ELR (cell line): ENCODE data around the gene NBEAL1.
"Not testable (repeated sequence)": the region's sequence is repeated elsewhere in the genome, so short reads cannot be mapped to it uniquely, and the experiment has no call there.

Experiments
- DNase-seq: peaks from one replicate; pipeline ENCODE4 v3.0.0-alpha.2; 2015; ENCODE audit warnings: low read depth

NBEAL1 gene

DNA sequence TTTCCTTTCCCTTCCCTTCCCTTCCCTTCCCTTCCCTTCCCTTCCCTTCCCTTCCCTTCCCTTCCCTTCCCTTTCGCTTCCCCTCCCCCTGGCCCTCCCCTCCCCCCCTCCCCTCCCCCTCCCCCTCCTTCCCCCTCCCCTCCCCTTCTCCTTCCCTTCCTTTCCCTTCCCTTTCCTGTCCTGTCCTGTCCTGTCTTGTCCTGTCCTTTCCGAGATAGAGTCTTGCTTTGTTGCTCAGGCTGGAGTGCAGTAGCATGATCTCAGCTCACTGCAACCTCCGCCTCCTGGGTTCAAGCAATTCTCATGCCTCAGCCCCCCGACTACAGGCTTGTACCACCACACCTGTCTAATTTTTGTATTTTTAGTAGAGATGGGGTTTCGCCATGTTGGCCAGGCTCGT is 24.5 kb downstream of the NBEAL1 start:
- DNase-seq = not testable (repeated sequence)

DNA sequence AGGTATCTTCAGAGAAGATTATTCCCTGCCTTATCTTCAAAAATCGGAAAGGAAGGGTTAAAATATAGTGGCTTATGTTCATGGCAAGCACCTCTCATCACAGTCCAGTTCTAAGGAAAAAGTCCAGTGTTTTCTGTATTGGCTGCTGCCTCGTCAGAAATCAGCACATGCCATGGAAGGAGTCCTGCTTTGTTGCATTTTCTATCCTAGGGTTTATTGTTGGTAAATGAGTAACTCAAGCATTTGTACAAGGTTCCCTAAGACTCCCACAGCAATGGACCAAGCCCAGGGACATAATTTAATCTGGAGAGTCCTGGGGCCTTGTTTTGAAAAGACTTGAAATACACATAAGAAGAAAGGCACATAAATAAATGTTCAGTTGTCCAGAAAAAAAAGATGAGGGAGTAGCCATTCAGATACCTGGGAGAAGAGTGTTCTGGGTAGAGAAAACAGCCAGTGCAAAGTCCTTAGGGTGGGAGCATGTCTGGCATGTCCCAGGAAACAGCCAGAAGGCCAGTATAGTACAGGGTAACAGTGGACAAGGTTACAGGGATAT is 26.4 kb downstream of the NBEAL1 start:
- DNase-seq = no peak

DNA sequence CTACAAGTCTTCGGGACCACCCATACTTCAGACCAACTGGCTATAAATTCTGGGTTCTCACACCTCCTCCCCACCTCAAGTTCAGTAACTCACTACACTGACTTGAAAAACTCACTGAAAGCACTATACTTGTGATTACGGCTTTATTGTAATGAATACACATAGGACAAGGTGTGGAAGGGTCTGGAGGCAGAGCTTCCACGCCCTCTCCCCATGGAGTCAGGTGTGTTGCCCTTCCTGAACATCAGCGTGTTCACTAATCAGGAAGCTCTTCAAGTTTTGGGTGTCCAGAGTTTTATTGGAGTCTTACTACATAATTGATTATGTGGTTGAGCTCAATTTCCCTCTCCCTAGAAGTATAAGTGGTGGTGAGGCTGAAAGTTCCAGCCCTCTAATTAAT is 27.5 kb downstream of the NBEAL1 start:
- no peak for DNase-seq

DNA sequence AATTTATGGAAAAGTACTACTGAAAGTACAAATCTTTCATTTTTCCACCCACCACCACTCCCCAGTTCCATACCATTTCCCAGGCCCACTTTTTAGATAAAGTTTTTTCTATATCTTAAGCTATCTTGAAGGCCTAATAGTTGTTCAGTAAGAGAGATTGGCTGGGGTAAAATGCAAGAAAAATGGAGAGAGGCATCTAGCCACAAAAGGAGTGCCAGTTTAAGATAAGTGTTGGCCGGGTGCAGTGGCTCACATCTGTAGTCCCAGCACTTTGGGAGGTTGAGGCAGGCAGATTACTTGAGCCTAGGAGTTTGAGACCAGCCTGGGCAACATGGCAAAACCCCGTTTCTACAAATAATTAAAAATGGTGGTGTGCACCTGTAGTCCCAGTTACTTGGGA is 28.6 kb downstream of the NBEAL1 start:
- no peak for DNase-seq

DNA sequence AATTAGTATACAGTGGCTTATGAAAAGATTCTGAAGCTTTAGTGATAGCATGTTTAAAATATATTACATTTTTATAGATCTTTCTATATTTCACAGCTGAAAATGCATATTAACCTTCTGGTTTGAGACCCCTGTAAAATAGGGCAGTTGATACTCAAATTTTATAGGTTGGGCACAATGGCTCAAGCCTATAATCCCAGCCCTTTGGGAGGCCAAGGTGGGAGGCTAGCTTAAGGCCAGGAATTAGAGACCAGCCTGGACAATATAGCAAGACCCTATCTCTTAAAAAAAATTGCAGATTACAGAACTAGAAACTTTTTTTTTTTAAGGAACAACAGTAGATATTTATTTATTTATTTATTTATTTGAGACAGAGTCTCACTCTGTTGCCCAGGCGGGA is 31.2 kb downstream of the NBEAL1 start:
- DNase-seq = no peak

DNA sequence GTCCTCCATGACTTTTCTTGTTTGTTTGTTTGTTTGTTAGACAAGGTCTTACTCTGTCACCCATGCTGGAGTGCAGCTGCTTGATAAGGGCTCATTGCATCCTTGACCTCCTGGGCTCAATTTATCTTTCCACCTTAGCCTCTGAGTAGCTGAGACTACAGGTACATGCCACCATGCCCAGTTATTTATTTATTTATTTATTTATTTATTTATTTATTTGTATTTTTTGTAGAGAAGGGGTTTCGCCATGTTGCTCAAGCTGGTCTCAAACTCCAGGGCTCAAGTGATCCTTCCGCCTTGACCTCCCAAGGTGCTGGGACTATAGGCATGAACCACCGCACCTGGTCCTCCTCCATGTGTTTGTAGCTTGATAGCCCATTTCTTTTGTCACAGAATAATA is 37.9 kb downstream of the NBEAL1 start:
- no peak for DNase-seq

DNA sequence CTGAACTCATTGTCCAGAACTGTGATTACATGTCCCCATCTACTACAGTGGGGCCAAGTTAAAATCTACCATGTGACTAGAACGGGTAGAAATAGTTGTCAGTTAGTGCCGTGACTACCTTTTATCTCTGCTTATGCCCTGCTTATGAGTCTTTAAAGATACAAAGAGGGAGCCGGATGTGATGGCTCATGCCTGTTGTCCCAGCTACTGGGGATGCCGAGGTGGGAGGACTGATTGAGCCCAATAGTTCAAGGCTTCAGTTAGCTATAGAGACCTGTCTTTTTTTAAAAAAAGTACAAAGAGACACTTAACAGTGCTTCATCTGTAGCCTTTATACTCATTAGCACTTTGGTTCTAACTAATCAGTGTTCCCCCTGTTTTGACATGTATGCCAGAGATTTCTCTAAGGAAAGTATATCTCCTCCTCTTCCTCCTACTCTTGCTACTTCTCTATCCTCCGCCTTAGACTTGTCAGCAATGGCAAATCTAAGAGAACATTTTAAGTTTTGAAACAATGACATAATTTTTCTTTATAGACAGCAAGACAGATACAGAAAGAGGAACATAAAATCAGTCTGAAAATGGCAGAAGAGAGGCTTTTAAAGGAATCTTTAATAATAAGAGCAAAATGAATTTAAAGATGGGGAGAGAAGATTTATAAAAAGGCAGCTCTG is 45.0 kb downstream of the NBEAL1 start:
- no peak for DNase-seq

DNA sequence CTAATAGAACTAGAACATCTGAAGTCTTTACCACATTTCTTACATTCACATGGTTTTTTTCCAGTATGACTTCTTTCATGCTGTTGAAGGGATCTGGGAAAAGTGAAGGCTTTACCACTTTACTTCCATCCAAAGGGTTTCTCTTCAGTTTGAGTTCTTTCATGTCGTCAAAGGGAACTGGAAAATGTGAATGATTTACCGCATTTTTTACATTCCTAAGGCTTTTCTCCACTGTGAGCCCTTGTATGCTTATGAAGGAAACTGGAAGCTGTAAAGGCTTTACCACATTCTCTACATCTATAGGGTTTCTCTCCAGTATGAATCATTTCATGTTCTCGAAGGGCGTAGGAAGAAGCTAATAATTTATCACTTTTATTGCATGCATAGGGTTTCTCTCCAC is 46.7 kb downstream of the NBEAL1 start:
- DNase-seq = peak; percentile 75

DNA sequence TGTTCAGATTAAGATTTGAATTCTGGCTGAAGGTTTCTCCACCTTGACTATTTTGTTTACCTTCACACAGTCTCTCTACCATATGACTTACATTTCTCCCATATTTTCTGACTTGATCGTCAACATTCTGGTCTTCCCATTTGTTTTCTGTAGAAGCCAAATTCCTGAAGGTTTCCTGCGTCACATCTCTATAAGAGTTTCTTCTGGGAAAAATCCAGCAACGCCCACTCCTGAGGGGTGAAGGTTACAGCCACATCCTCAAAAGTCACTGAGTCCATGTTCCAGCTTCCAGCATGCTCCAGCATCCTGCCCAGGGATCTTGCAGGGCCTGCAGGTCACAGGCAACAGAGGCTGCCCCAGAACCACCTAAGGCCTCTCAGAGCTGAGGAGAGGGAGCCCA is 47.5 kb downstream of the NBEAL1 start:
- DNase-seq = no peak

DNA sequence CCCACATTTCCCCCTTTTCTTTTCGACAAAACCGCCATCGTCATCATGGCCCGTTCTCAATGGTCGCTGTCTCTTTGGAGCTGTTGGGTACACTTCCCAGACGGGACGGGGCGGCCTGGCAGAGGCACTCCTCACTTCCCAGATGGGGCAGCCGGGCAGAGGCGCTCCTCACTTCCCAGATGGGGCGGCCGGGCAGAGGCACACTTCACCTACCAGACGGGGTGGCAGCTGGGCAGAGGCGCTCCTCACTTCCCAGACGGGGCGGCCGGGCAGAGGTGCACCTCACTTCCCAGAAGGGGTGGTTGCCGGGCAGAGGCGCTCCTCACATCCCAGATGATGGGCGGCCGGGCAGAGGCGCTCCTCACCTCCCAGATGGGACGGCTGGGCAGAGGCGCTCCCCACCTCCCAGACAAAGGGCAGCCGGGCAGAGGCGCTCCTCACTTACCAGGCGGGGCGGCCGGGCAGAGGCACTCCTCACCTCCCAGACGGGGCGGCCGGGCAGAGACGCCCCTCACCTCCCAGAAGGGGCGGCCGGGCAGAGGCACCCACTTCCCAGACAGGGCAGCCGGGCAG is 51.9 kb downstream of the NBEAL1 start:
- not testable (repeated sequence) for DNase-seq

DNA sequence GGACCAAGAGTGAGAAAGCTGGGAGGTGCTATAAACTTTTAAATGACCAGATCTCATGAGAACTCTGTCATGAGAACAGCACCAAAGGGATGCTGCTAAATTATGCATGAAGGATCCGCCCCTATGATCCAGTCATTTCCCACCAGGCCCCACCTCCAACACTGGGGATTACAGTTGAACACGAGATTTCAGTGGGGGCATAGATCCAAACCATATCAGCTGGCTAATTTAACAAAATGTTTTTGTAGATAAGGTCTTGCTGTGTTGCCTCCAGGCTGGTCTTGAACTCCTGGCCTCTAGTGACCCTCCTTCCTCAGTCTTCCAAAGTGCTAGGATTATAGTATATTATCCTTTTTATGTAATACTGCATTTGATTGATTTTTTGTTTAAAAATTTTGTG is 56.0 kb downstream of the NBEAL1 start:
- DNase-seq = no peak

DNA sequence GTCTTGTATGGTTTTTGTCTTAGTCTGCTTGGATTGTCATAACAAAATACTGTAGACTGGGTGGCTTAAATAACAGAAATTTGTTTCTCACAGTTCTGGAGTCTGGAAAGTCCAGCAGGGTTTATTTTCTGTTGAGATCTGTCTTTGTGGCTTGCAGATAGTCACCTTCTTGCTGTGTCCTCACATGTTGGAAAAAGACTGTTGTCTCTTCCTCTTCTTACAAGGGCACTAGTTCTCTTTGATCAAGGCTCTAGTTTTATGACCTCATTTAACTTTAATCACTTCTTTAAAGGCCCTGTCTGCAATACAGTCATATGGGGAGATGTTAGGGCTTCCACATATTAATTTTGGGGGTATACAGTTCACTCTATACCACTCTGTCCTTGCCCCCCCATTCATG is 56.5 kb downstream of the NBEAL1 start:
- no peak for DNase-seq

DNA sequence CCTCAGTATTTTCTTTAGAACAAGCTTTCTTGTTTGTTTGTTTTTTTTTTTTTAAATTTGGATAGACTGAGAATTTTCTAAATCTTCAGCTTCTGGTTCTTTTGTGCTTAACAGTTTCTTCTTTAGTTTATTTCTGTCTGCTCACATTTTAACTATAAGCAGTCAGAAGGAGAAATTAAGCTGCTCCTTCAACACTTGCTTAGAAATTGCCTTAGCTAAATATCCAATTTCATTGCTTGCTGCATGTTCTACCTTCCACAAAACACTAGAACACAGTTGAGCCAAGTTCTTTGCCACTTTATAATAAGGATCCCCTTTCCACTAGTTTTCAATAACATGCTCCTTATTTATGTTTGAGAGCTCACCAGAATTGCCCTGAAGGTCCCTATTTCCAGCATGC is 57.7 kb downstream of the NBEAL1 start:
- DNase-seq = no peak

DNA sequence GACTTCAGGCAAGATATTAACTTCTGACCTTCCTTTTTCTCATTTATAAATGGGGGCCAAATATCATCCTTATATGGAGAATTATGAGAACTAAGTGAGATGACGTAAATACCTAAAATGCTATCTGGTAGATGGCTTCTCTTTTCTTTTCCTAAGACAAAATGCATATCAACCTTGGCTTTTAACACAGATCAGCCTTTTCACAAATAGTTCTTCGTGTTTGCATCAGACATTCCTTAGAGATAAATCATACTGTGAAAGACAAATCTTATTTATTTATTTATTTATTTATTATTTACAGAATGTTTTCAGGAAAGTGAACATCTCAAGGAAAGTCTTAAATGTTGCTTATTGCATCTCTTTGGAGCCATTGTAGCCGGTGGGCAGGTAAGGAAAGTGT is 62.8 kb downstream of the NBEAL1 start:
- DNase-seq = peak; percentile 57

DNA sequence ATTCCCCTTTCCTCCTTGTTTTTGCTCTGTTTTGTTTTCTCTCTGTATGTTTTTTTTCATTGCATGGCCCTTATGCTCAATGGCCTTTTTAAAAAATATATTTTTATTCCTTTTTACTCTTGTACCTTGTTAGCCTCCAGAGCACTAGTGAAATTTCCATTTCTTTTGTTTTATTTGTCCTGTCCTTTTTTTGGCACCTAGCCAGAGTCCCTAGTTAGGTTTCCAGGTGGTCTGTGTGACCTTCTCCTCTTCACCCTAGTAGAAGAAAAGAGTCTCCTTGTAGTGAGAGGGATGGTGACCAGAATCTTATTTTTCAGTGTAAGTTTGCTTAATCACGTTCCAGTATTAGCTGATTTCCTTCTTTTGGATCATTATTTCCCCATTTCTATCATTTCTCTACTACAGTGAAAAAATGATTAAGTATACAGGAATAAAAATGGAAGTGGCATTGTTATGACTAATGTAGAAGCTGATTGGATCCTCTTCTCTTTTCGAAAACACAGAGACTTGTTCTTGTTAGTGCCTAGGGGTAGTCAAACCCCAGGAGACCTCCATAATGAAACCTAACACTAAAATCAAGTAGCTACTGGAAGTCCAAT is 65.9 kb downstream of the NBEAL1 start:
- no peak for DNase-seq

DNA sequence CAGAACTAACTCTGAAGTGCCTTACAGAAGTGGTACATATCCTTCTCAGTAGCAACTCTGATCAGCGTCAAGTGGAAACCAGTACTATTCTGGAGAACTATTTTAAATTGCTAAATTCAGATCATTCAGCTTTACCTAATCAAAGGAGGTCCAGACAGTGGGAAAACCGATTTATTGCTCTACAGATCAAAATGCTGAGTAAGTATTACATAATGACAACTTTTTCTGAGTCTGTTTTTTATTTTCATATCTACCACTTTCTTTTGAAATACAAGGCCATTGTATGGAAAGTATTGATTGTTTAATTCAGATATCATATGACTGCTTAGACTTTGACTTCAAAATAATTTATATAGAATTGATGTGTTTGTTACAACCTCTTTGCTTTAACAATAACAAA is 68.7 kb downstream of the NBEAL1 start:
- no peak for DNase-seq

DNA sequence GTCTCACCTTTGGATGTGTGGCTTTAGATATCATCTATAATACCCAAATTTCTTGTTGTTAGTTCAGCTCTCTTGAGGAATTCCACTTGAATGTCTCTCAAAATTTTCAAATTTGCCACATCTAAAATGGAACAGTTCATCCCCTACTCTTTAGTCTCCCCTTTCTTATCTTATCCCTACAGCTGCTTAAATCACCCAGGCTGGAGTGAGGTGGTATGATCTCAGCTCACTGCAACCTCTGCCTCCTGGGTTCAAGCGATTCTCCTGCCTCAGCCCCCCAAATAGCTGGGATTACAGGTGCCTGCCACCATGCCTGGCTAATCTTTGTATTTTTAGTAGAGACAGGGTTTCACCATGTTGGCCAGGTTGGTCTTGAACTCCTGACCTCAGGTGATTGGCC is 71.7 kb downstream of the NBEAL1 start:
- not testable (repeated sequence) for DNase-seq

DNA sequence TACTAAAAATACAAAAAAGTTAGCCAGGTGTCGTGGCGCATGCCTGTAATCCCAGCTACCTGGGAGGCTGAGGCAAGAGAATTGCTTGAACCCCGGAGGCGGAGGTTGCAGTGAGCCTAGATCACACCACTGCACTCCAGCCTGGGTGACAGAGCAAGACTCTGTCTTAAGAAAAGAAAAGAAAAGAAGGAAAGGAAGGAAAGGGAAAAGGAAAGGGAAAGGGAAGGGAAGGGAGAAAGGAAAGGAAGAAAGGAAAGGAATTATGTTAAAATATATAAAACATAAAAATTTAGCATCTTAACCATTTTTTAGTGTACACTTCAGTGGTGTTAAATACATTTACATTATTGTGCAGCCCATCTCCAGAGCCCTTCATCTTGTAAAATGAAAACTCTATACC is 76.0 kb downstream of the NBEAL1 start:
- DNase-seq = not testable (repeated sequence)

DNA sequence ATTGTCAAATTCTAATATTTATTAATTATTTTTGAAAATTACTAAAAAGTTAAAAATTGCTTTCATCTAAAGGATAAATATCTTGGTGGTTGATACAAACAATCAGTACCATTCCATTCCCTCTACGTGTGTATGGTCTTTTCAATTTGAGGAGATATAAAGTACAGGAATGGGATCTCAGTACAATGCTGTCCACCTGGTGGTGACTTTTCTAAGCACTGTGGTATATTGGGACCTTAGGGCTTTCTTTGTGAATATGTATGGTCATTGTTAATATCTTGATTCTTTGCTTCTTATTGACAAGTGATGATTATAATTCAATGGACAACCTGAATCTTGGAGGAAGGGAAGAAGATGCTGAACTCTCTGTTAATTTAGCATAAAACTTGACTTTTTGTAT is 83.1 kb downstream of the NBEAL1 start:
- peak; percentile 50 for DNase-seq

DNA sequence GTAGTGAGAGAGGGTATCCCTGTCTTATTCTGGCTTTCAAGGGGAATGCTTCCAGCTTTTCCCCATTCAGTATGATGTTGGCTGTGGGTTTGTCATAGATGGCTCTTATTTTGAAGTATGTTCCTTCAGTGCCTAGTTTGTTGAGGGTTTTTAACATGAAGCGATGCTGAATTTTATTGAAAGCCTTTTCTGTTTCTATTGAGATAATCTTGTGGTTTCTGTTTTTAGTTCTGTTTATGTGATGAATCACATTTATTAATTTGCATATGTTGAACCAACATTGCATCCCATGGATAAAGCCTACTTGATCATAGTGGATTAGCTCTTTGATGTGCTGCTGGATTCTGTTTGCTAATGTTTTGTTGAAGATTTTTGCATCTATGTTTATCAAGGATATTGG is 87.7 kb downstream of the NBEAL1 start:
- peak; percentile 53 for DNase-seq

DNA sequence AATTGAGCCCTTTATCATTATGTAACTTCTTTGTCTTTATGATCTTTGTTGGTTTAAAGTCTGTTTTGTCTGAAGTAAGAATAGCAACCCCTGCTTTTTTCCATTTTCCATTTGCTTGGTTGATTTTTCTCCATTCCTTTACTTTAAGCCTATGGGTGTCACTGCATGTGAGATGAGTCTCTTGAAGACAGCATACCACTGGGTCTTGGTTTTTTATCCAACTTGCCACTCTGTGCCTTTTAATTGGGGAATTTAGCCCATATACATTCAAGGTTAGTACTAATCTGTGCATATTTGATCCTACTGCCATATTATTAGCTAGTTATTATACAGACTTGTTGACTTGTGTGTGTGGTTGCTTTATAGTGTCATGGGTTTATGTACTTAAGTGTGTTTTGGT is 89.6 kb downstream of the NBEAL1 start:
- no peak for DNase-seq

DNA sequence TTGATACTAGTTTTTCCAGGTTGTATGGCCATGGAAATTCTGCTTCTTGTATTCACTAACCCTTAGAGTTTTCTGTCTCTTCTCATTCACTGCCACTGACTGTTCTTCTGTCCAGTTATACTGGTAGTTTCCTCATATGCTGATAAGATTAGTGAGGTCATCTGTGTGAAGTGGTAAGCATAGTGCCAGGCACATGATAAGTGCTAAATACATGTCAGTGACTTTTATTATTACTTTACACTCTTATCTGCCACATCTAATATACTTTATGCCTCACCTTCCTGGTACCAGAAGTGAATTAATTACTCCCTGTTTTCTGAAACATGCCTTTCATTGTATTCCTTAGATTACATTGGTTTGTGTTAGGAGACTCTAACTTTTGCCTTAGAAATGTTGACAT is 91.3 kb downstream of the NBEAL1 start:
- DNase-seq = no peak

DNA sequence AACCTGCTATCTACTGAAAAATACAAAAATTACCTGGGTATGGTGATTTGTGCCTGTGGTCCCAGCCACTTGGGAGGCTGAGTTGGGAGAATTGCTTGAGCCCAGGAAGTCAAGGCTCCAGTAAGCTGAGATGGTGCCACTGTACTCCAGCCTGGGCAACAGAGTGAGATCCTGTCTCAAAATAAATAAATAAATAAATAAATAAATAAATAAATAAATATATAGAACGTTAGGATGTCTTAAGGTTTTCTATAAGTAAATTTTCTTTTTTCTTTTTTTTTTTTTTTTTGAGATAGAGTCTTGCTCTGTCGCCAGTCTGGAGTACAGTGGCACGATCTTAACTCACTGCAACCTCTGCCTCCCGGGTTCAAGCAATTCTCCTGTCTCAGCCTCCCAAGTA is 95.8 kb downstream of the NBEAL1 start:
- not testable (repeated sequence) for DNase-seq

DNA sequence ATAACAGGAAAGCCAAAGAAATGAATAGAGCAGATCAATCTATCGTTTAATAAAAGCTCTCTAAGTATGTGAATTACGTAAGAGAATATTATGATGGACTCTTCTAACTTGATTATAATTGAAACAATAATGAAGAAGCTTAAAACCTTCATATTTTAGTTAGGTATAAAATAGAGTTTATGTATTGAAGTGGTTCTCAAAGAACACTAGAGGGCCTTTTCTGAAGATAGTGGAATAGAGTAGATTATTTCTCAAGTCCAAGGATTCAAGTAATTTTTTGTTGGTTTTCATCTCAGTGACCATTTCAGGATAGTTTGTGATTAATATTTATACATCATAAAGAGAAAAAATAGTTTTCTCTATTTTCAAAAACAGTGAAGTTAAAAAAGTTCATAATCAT is 97.7 kb downstream of the NBEAL1 start:
- peak; percentile 12 for DNase-seq
